ENCODE data around the gene PTGDS.

DNA sequence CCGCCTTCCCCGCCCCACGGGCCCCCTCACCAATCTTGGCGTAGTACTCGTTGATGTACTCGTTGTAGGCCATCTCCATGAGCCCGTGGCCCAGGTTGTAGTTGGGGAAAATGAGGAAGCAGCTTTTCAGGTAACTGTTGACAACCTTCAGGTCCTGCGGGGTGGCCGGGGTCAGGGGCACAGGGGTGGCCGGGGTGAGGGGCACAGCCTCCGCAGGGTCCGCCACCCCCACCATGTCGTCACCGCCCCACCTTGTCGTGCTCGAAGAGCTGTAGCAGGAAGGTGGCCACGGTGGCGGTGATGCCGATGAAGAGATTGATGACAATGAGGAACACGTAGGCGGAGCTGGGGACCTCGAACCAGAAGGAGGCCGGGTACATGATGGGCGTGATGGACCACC lies 33.9 kb downstream of the PTGDS start:
- no peak for TF ChIP-seq CTCF (IDR thresholded peaks at IDR 0.05)
- TF ChIP-seq POLR2A (IDR thresholded peaks at IDR 0.05) = no peak

Data from breast epithelium (tissue), 3 donors.